ENCODE measurements around the gene NCOA6.

- TF ChIP-seq YY1 (IDR thresholded peaks at IDR 0.05; ENCODE audit: insufficient read depth, insufficient read length) (no peak), ZNF274 (IDR thresholded peaks at IDR 0.05; ENCODE audit: low read depth, low read length) (no peak), SUZ12 (IDR thresholded peaks at IDR 0.05; ENCODE audit: extremely low read depth, insufficient read depth, insufficient read length) (no peak)
These were observed 31.4 kb downstream of the NCOA6 start for GRCh38 chr20:34794006-34794585.
